GM23338 (cell line): Measurements from ENCODE around the gene SERBP1. TPM values are rescaled to one million over a fixed set of nuclear protein-coding genes. Genes with fewer than 3 reads are reported as not detected.
A peak's percentile ranks its signal among the peaks of the same experiment; 100 is the strongest.

Experiments
- ATAC-seq: fragments of 200-7000 bp; cut with Tn5 transposase; 3 replicates; pipeline ENCODE4 v1.9.1; 2020
- DNase-seq: peaks from one replicate; pipeline ENCODE4 v3.0.0-alpha.2; 2015; ENCODE audit warnings: low spot score
- H2AFZ ChIP-seq: fragments of 200-600 bp; sonication (generic); 2 replicates; pipeline ENCODE4 v1.8.0; 2016; ENCODE audit warnings: antibody characterized with exemption, mild to moderate bottlenecking, moderate library complexity
- H3F3A ChIP-seq: fragments of 200-600 bp; sonication (generic); replicated peaks from 2 replicates; pipeline ENCODE4 v1.8.0; 2017; ENCODE audit warnings: antibody characterized with exemption, mixed run types, low read depth
- H3K27ac ChIP-seq: fragments of 200-600 bp; sonication (generic); 2 replicates; pipeline ENCODE4 v1.6.1; 2016; ENCODE audit warnings: low read depth
- H3K27me3 ChIP-seq: fragments of 200-600 bp; sonication (generic); 2 replicates; pipeline ENCODE4 v1.8.0; 2016; ENCODE audit warnings: mild to moderate bottlenecking, mixed run types, moderate library complexity; ENCODE audit not compliant: insufficient read depth
- H3K36me3 ChIP-seq: fragments of 200-600 bp; sonication (generic); 2 replicates; pipeline ENCODE4 v1.8.0; 2016; ENCODE audit warnings: mild to moderate bottlenecking; ENCODE audit not compliant: insufficient read depth
- H3K4me1 ChIP-seq: fragments of 200-600 bp; sonication (generic); 2 replicates; pipeline ENCODE4 v1.8.0; 2016; ENCODE audit warnings: mild to moderate bottlenecking, moderate library complexity; ENCODE audit not compliant: insufficient read depth
- H3K4me2 ChIP-seq: fragments of 200-600 bp; sonication (generic); 2 replicates; pipeline ENCODE4 v1.7.1; 2017; ENCODE audit warnings: mixed run types
- H3K4me3 ChIP-seq: fragments of 200-600 bp; sonication (generic); 2 replicates; pipeline ENCODE4 v1.6.1; 2016; ENCODE audit warnings: mixed run types
- H3K79me2 ChIP-seq: fragments of 200-600 bp; sonication (generic); replicated peaks from 2 replicates; pipeline ENCODE4 v1.8.0; 2017; ENCODE audit warnings: mild to moderate bottlenecking; ENCODE audit not compliant: insufficient read depth
- H3K9me2 ChIP-seq: fragments of 200-600 bp; sonication (generic); 2 replicates; pipeline ENCODE4 v1.8.0; 2017; ENCODE audit not compliant: insufficient read depth
- H4K20me1 ChIP-seq: fragments of 200-600 bp; sonication (generic); replicated peaks from 2 replicates; pipeline ENCODE4 v1.8.0; 2017; ENCODE audit warnings: mild to moderate bottlenecking; ENCODE audit not compliant: insufficient read depth
- H3K27ac Mint-ChIP-seq: 2 replicates; pipeline ENCODE4 v1.8.0; 2020; ENCODE audit warnings: inconsistent platforms, mild to moderate bottlenecking, moderate library complexity, mixed read lengths
- H3K27me3 Mint-ChIP-seq: 3 replicates; pipeline ENCODE4 v1.8.0; 2022; ENCODE audit warnings: low read depth, mild to moderate bottlenecking, moderate library complexity, mixed read lengths, inconsistent platforms; ENCODE audit not compliant: insufficient read depth, poor library complexity
- H3K36me3 Mint-ChIP-seq: 3 replicates; pipeline ENCODE4 v1.8.0; 2021; ENCODE audit warnings: low read depth, mild to moderate bottlenecking, inconsistent platforms, moderate library complexity, mixed read lengths
- H3K4me1 Mint-ChIP-seq: 3 replicates; pipeline ENCODE4 v1.8.0; 2020; ENCODE audit warnings: mild to moderate bottlenecking, inconsistent platforms, mixed read lengths
- H3K4me3 Mint-ChIP-seq: 3 replicates; pipeline ENCODE4 v1.8.0; 2021; ENCODE audit warnings: moderate library complexity, mild to moderate bottlenecking, inconsistent platforms, mixed read lengths
- H3K9me3 Mint-ChIP-seq: 3 replicates; pipeline ENCODE4 v1.8.0; 2020; ENCODE audit warnings: moderate library complexity, mild to moderate bottlenecking, inconsistent platforms, mixed read lengths
- CTCF ChIP-seq, 2 experiments: fragments of 200-600 bp in 1 of 2; sonication (generic) in 1 of 2; conservative IDR thresholded peaks; 2 replicates each; pipeline versions ENCODE4 v1.5.1 to v1.6.1; 2016 to 2017; ENCODE audit warnings: antibody characterized with exemption in 2 of 2, low read depth in 2 of 2, mild to moderate bottlenecking in 2 of 2, moderate library complexity in 1 of 2
- EZH2 ChIP-seq: fragments of 200-600 bp; sonication (generic); IDR thresholded peaks from one replicate; pipeline ENCODE4 v1.8.0; 2017; ENCODE audit warnings: antibody characterized with exemption, mild to moderate bottlenecking, low read depth; ENCODE audit not compliant: unreplicated experiment
- JUNB ChIP-seq: IDR thresholded peaks from one replicate; pipeline ENCODE4 v1.6.1; 2016; ENCODE audit warnings: antibody characterized with exemption; ENCODE audit not compliant: unreplicated experiment
- NANOG ChIP-seq: IDR thresholded peaks from 2 replicates; pipeline ENCODE4 v1.6.1; 2016; ENCODE audit warnings: antibody characterized with exemption, borderline replicate concordance
- POLR2AphosphoS5 ChIP-seq: IDR thresholded peaks from 2 replicates; pipeline ENCODE4 v1.6.1; 2016; ENCODE audit warnings: antibody characterized with exemption, low read depth
- STAT1 ChIP-seq: IDR thresholded peaks from one replicate; pipeline ENCODE4 v1.6.1; 2016; ENCODE audit warnings: antibody characterized with exemption; ENCODE audit not compliant: unreplicated experiment
- ZNF114 ChIP-seq: fragments of 250-450 bp; sonication (Bioruptor Pico); IDR thresholded peaks from 2 replicates; pipeline ENCODE4 v1.5.0; 2020; ENCODE audit warnings: mild to moderate bottlenecking, moderate library complexity
- ZNF331 ChIP-seq: fragments of 250-450 bp; sonication (Bioruptor Pico); IDR thresholded peaks from 2 replicates; pipeline ENCODE4 v1.5.0; 2020; ENCODE audit warnings: low read depth, mild to moderate bottlenecking, moderate library complexity
- ZNF462 ChIP-seq: fragments of 250-450 bp; sonication (Bioruptor Pico); IDR thresholded peaks from 2 replicates; pipeline ENCODE4 v1.5.0; 2020; ENCODE audit warnings: mild to moderate bottlenecking, moderate library complexity
- polyA plus RNA-seq: library from polyadenylated mRNA; unstranded; fragments of >200 nt; fragmentation: Nextera tagmentation; extraction: Ambion mirVana; gene quantifications from 2 replicates; pipeline ENCODE4 v1.2.1, GENCODE V29; 2016
- total RNA-seq: library from RNA; depleted of rRNA; stranded (reverse); fragments of >200 nt; shearing (Covaris generic); gene quantifications from 2 replicates; pipeline ENCODE4 v1.2.3, GENCODE V29; 2014

Gene SERBP1
- total and polyA plus RNA-seq, 2 experiments from 2014 or later: 559 to 674 TPM

- Histone ChIP-seq H3F3A (no peaks in the 10 kb centered on the region; the same call in 1 of the 2 replicates), H3K27me3 (no peaks in the 10 kb centered on the region)
- H3K4me3 Mint-ChIP-seq: no peak overlapping the region
Observed at GRCh38 chr1:67457247-67457646, 27.0 kb upstream of the SERBP1 start.

More at GRCh38 chr1:67457247-67457646, 27.0 kb upstream of the SERBP1 start:
- DNase-seq (no peak), ATAC-seq (no peak)
- peak overlapping the region; percentile 39; the same call in 1 of the 2 replicates for H3K27ac Mint-ChIP-seq
- Histone ChIP-seq H3K36me3 (no peaks in the 10 kb centered on the region), H3K9me2 (no peaks in the 10 kb centered on the region; the same call in 1 of the 2 replicates), H3K4me3 (no peak overlapping the region), H3K27ac (no peak overlapping the region), H2AFZ (no peak overlapping the region; the same call in 1 of the 2 replicates), H3K79me2 (no peaks in the 10 kb centered on the region), H4K20me1 (no peaks in the 10 kb centered on the region), H3K4me1 (peaks cover 47% of the 10 kb centered on the region), H3K4me2 (peak overlapping the region; percentile 42; the same call in 1 of the 2 replicates)
- H3K27me3 Mint-ChIP-seq: peaks cover 5% of the 10 kb centered on the region
- H3K36me3 Mint-ChIP-seq: no peaks in the 10 kb centered on the region
- H3K4me1 Mint-ChIP-seq: peaks cover 58% of the 10 kb centered on the region
- TF ChIP-seq POLR2AphosphoS5 (no peak), CTCF (conservative IDR thresholded peaks at IDR 0.05; ENCODE audit: low read depth in 2 of 2) (no peak), ZNF462 (CRISPR knock-in tag) (no peak), EZH2 (no peak), STAT1 (no peak), NANOG (no peak), ZNF331 (no peak), ZNF114 (CRISPR knock-in tag) (no peak), JUNB (no peak)
- H3K9me3 Mint-ChIP-seq: no peaks in the 10 kb centered on the region
